A549 (cell line): Measurements from ENCODE around the gene LGI1. TPM values are rescaled to one million over a fixed set of nuclear protein-coding genes. Genes with fewer than 3 reads are reported as not detected.

ENCODE experiments used
- ATAC-seq, 2 experiments: fragments of 200-7000 bp in 1 of 2; fragments of >200 bp in 1 of 2; cut with Nextera tagmentation in 1 of 2; cut with Tn5 transposase in 1 of 2; 3 replicates each; pipeline versions ENCODE4 v1.8.0 to v1.9.1; 2018 to 2020; ENCODE audit warnings: mild to moderate bottlenecking in 1 of 2, moderate library complexity in 1 of 2
- CTCF ChIA-PET: fragments of 300-600 bp; sonication (Branson Sonifier 250); formaldehyde crosslinking; extraction: SDS; loops from one replicate; lab custom pipeline; 2021; ENCODE audit warnings: antibody characterized with exemption, inconsistent platforms; lab: Yijun Ruan, JAX
- POLR2A ChIA-PET: fragments of 350-600 bp; formaldehyde crosslinking; extraction: SDS; loops from one replicate; lab custom pipeline; 2021; ENCODE audit warnings: antibody characterized with exemption, inconsistent platforms; lab: Yijun Ruan, JAX
- DNase-seq, 2 experiments: peaks; one replicate each; pipeline versions ENCODE4 v3.0.0 to v3.0.0-alpha.2; 2011 to 2016; ENCODE audit warnings: low read depth in 1 of 2, low spot score in 1 of 2
- FAIRE-seq: peaks from 2 replicates; lab custom pipeline; 2011; peaks lifted over from hg19 to GRCh38; lab: Jason Lieb, UNC
- H3K27ac ChIP-seq, 2 experiments: fragments of >200 bp; sonication (Bioruptor Twin); formaldehyde crosslinking; 3 replicates each; pipeline ENCODE4 v1.5.1; 2016 to 2017
- H3K4me1 ChIP-seq: fragments of >200 bp; sonication (Bioruptor Twin); formaldehyde crosslinking; 3 replicates; pipeline ENCODE4 v1.6.1; 2016
- H3K4me2 ChIP-seq: fragments of >200 bp; sonication (Bioruptor Twin); formaldehyde crosslinking; 3 replicates; pipeline ENCODE4 v1.6.1; 2016
- H3K4me3 ChIP-seq: fragments of >200 bp; sonication (Bioruptor Twin); formaldehyde crosslinking; 3 replicates; pipeline ENCODE4 v1.5.1; 2016
- H3K9me3 ChIP-seq: fragments of >200 bp; sonication (Bioruptor Twin); formaldehyde crosslinking; 3 replicates; pipeline ENCODE4 v1.6.1; 2016
- CEBPB ChIP-seq, 2 experiments: fragments of >200 bp in 1 of 2; sonication (Bioruptor Twin) in 1 of 2; formaldehyde crosslinking in 1 of 2; IDR thresholded peaks; 2 replicates each; pipeline ENCODE4 v1.6.1; 2012 to 2016
- EP300 ChIP-seq, 2 experiments: fragments of >200 bp; sonication (Bioruptor Twin); formaldehyde crosslinking; IDR thresholded peaks; 2 replicates in 1 of 2; 3 replicates in 1 of 2; pipeline ENCODE4 v1.6.1; 2016 to 2017
- FOSB ChIP-seq: fragments of 250-450 bp; sonication (Bioruptor Pico); IDR thresholded peaks from 2 replicates; pipeline ENCODE4 v1.5.0; 2020; ENCODE audit warnings: mild to moderate bottlenecking, moderate library complexity
- FOSL2 ChIP-seq, 2 experiments: fragments of 450-650 bp in 1 of 2; fragments of >200 bp in 1 of 2; sonication (Bioruptor Twin) in 1 of 2; formaldehyde crosslinking; IDR thresholded peaks; 2 replicates each; pipeline versions ENCODE4 v1.5.0 to v1.6.1; 2016 to 2020; ENCODE audit warnings: mild to moderate bottlenecking in 1 of 2, moderate library complexity in 1 of 2
- FOXS1 ChIP-seq: fragments of 250-450 bp; sonication (Bioruptor Pico); IDR thresholded peaks from 2 replicates; pipeline ENCODE4 v1.5.0; 2020; ENCODE audit warnings: mild to moderate bottlenecking, moderate library complexity
- KDM5A ChIP-seq: fragments of 200-600 bp; sonication (generic); IDR thresholded peaks from 2 replicates; pipeline ENCODE4 v1.6.1; 2016; ENCODE audit warnings: antibody characterized with exemption, mild to moderate bottlenecking
- MAFK ChIP-seq: fragments of 450-650 bp; IDR thresholded peaks from 2 replicates; pipeline ENCODE4 v1.6.1; 2014; ENCODE audit not compliant: partially characterized antibody
- MAZ ChIP-seq: fragments of 150-350 bp; IDR thresholded peaks from 2 replicates; pipeline ENCODE4 v1.6.1; 2014; ENCODE audit warnings: antibody characterized with exemption, low read depth, low read length, borderline replicate concordance
- MYC ChIP-seq: IDR thresholded peaks from 2 replicates; pipeline ENCODE4 v1.6.1; 2012; ENCODE audit warnings: mild to moderate bottlenecking, inconsistent platforms, low read length, improper control_type of control experiment, borderline replicate concordance
- NPAS2 ChIP-seq: fragments of 250-450 bp; sonication (Bioruptor Pico); IDR thresholded peaks from 2 replicates; pipeline ENCODE4 v1.8.0; 2022; ENCODE audit warnings: mild to moderate bottlenecking, moderate library complexity, borderline replicate concordance
- NR3C1 ChIP-seq: fragments of >200 bp; sonication (Bioruptor Twin); formaldehyde crosslinking; IDR thresholded peaks from 3 replicates; pipeline ENCODE4 v1.6.1; 2017
- POLR2A ChIP-seq: IDR thresholded peaks from 2 replicates; pipeline ENCODE4 v1.6.1; 2012; ENCODE audit warnings: mild to moderate bottlenecking, low read length
- RNF2 ChIP-seq: fragments of 200-600 bp; sonication (generic); IDR thresholded peaks from 2 replicates; pipeline ENCODE4 v1.6.1; 2016; ENCODE audit warnings: low read depth, mild to moderate bottlenecking, antibody characterized with exemption, moderate library complexity, borderline replicate concordance
- SREBF2 ChIP-seq: fragments of 450-650 bp; IDR thresholded peaks from 2 replicates; pipeline ENCODE4 v1.6.1; 2014; ENCODE audit warnings: mild to moderate bottlenecking, moderate library complexity
- TFCP2L1 ChIP-seq: fragments of 250-450 bp; sonication (Bioruptor Pico); IDR thresholded peaks from 2 replicates; pipeline ENCODE4 v1.5.0; 2021; ENCODE audit warnings: mild to moderate bottlenecking
- TP53 ChIP-seq: fragments of 250-450 bp; sonication (Bioruptor Pico); IDR thresholded peaks from 2 replicates; pipeline ENCODE4 v1.5.0; 2021; ENCODE audit warnings: mild to moderate bottlenecking, moderate library complexity
- ZFP36 ChIP-seq: fragments of 450-650 bp; IDR thresholded peaks from 2 replicates; pipeline ENCODE4 v1.6.1; 2014; ENCODE audit warnings: borderline replicate concordance; ENCODE audit not compliant: partially characterized antibody
- ZSCAN20 ChIP-seq: fragments of 250-450 bp; sonication (Bioruptor Pico); IDR thresholded peaks from 2 replicates; pipeline ENCODE4 v1.8.0; 2022; ENCODE audit warnings: mild to moderate bottlenecking, moderate library complexity
- WGBS: methylation state at CpG from one replicate; pipeline ENCODE4 v1.1.6; 2017; ENCODE audit errors: missing lambda C conversion rate; 5-methylcytosine and 5-hydroxymethylcytosine counted together
- polyA plus RNA-seq, 4 experiments: library from polyadenylated mRNA; depleted of rRNA in 3 of 4; stranded (reverse); fragments of >200 nt; fragmentation: RNase III in 1 of 4; extraction: RNeasy Plus Mini Kit Qiagen cat#74134 plus additional on column Dnase treatment in 1 of 4; gene quantifications; 2 replicates in 3 of 4; 3 replicates in 1 of 4; pipeline ENCODE4 v1.2.3, GENCODE V29; 2011 to 2017
- TF ChIP-seq, protein P1 (sequence below): IDR thresholded peaks from 2 replicates; pipeline ENCODE4 v1.6.1; 2012
- TF ChIP-seq, protein P2 (sequence below): IDR thresholded peaks from 2 replicates; pipeline ENCODE4 v1.6.1; 2012; ENCODE audit warnings: low read depth, borderline replicate concordance
- TF ChIP-seq, protein P3 (sequence below): fragments of 150-350 bp; IDR thresholded peaks from 2 replicates; pipeline ENCODE4 v1.6.1; 2014; ENCODE audit warnings: low read depth, mild to moderate bottlenecking, low read length
- TF ChIP-seq, protein P4 (sequence below): fragments of >200 bp; sonication (Bioruptor Twin); formaldehyde crosslinking; IDR thresholded peaks from 3 replicates; pipeline ENCODE4 v1.5.1; 2016
- TF ChIP-seq, protein P5 (sequence below): fragments of >200 bp; sonication (Bioruptor Twin); formaldehyde crosslinking; IDR thresholded peaks from 2 replicates; pipeline ENCODE4 v1.6.1; 2016
- TF ChIP-seq, protein P6 (sequence below): fragments of 200-600 bp; sonication (generic); IDR thresholded peaks from 2 replicates; pipeline ENCODE4 v1.6.1; 2016; ENCODE audit warnings: antibody characterized with exemption, mild to moderate bottlenecking, moderate library complexity

The LGI1 gene
- polyA plus RNA-seq, 2 of the 4 experiments (the other 2 are of a cell fraction): not detected

DNA sequence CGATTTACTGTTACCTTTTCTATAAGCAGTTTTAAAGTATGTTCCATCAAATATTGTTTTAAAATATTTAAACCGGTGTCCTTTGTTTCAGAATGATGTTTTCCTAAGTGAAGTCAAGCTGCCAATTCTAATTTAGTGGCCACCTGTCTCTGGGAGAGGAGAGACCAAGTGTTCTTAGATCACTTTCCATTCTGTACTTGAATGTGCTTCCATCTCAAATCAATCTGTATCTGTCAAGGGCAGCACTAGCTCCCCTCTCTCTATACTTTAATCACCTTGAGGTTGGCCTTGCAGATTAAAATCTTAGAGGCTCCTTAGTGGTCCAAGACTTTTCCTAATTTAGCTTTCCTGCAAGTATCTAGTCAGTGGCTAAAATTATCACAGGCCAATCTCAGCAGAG lies 49.6 kb downstream of the LGI1 start:
- H3K4me3 ChIP-seq: no peak overlapping the region
- ChIA-PET POLR2A (no interaction called here), CTCF (interaction anchor here (1.0 to 8.9 kb wide), 3 partner anchors 7 to 51 kb away, joined by 5 to 65 read pairs (median 8); no protein-coding TSS in a partner anchor)
- no peak for TF ChIP-seq EP300 (IDR thresholded peaks at IDR 0.05)
- no peak for TF ChIP-seq MAFK
- TF ChIP-seq CEBPB (IDR thresholded peaks at IDR 0.05): no peak
- TF ChIP-seq FOSB: no peak
- TF ChIP-seq, protein P1, sequence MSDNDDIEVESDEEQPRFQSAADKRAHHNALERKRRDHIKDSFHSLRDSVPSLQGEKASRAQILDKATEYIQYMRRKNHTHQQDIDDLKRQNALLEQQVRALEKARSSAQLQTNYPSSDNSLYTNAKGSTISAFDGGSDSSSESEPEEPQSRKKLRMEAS: no peak
- TF ChIP-seq MAZ: no peak
- TF ChIP-seq ZSCAN20 (CRISPR knock-in tag): no peak
- TF ChIP-seq, protein P2, sequence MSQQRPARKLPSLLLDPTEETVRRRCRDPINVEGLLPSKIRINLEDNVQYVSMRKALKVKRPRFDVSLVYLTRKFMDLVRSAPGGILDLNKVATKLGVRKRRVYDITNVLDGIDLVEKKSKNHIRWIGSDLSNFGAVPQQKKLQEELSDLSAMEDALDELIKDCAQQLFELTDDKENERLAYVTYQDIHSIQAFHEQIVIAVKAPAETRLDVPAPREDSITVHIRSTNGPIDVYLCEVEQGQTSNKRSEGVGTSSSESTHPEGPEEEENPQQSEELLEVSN: no peak
- no peak for TF ChIP-seq POLR2A
- TF ChIP-seq ZFP36: no peak
- TF ChIP-seq NPAS2 (CRISPR knock-in tag): no peak
- TF ChIP-seq FOXS1 (CRISPR knock-in tag): no peak
- no peak for TF ChIP-seq TFCP2L1 (CRISPR knock-in tag)
- TF ChIP-seq, protein P3, sequence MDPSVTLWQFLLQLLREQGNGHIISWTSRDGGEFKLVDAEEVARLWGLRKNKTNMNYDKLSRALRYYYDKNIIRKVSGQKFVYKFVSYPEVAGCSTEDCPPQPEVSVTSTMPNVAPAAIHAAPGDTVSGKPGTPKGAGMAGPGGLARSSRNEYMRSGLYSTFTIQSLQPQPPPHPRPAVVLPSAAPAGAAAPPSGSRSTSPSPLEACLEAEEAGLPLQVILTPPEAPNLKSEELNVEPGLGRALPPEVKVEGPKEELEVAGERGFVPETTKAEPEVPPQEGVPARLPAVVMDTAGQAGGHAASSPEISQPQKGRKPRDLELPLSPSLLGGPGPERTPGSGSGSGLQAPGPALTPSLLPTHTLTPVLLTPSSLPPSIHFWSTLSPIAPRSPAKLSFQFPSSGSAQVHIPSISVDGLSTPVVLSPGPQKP: no peak
- TF ChIP-seq, protein P4, sequence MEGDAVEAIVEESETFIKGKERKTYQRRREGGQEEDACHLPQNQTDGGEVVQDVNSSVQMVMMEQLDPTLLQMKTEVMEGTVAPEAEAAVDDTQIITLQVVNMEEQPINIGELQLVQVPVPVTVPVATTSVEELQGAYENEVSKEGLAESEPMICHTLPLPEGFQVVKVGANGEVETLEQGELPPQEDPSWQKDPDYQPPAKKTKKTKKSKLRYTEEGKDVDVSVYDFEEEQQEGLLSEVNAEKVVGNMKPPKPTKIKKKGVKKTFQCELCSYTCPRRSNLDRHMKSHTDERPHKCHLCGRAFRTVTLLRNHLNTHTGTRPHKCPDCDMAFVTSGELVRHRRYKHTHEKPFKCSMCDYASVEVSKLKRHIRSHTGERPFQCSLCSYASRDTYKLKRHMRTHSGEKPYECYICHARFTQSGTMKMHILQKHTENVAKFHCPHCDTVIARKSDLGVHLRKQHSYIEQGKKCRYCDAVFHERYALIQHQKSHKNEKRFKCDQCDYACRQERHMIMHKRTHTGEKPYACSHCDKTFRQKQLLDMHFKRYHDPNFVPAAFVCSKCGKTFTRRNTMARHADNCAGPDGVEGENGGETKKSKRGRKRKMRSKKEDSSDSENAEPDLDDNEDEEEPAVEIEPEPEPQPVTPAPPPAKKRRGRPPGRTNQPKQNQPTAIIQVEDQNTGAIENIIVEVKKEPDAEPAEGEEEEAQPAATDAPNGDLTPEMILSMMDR: no peak
- no peak for TF ChIP-seq TP53
- TF ChIP-seq NR3C1: no peak
- no peak for TF ChIP-seq FOSL2 (IDR thresholded peaks at IDR 0.05)
- no peak for TF ChIP-seq FOSL2 (CRISPR knock-in tag; IDR thresholded peaks at IDR 0.05)
- no peak for TF ChIP-seq MYC
- TF ChIP-seq RNF2: no peak
- 25% methylated on average over 2 of the region's 2 CpGs for WGBS
- FAIRE-seq (no peak), DNase-seq (no peak), ATAC-seq (no peak)
- H3K4me1 ChIP-seq: no peaks in the 10 kb centered on the region
- H3K4me2 ChIP-seq: no peak overlapping the region
- H3K27ac ChIP-seq: no peak overlapping the region
- H3K9me3 ChIP-seq: no peaks in the 10 kb centered on the region

DNA sequence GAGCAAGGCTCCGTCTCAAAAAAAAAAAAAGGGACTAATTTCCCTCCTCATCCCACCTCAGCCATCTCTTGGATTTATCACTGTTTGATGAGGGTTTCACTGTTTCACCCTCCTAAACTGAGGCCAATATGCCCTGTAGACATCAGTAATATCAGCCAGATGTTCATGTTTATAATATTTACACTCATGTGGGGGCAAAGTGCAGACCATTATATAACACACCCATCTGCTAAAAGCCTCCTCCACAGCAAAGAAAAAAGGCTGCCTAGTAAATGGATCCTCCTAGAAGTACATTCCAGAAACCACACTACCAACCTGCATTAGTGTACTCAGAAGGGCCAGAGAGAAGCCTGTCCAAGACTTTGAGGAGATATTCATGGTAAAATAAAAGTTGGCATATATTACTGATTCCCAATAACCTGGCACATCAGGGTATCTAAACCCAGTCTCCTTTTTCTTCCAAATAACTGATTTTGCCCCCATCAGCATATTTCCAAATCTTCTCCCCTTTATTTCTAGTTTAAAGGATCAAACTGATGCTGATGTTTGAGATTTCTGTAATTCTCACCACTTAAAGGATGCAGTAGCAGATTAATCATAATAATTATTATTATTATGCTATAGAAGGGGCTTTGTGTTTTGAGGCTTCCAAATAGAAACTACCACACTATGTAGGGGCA lies 55.1 kb downstream of the LGI1 start:
- Histone ChIP-seq H3K9me3 (no peaks in the 10 kb centered on the region), H3K4me2 (no peak overlapping the region), H3K4me1 (peaks cover 8% of the 10 kb centered on the region), H3K4me3 (no peak overlapping the region)
- ChIA-PET POLR2A (interaction anchor here (0.6 kb wide), 1 partner anchor 124 kb away, joined by 10 read pairs; no protein-coding TSS in a partner anchor), CTCF (interaction anchor here (0.7 to 4.4 kb wide), 8 partner anchors 9 to 1787 kb away, joined by 3 to 65 read pairs (median 4); no protein-coding TSS in a partner anchor)
- DNase-seq (no peak), ATAC-seq (no peak), FAIRE-seq (no peak)
- 95% methylated on average over 1 of the region's 1 CpG for WGBS
- TF ChIP-seq MAFK: peak; percentile 69
- no peak for TF ChIP-seq KDM5A
- TF ChIP-seq, protein P5, sequence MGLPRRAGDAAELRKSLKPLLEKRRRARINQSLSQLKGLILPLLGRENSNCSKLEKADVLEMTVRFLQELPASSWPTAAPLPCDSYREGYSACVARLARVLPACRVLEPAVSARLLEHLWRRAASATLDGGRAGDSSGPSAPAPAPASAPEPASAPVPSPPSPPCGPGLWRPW: no peak
- TF ChIP-seq SREBF2: no peak
- TF ChIP-seq, protein P6, sequence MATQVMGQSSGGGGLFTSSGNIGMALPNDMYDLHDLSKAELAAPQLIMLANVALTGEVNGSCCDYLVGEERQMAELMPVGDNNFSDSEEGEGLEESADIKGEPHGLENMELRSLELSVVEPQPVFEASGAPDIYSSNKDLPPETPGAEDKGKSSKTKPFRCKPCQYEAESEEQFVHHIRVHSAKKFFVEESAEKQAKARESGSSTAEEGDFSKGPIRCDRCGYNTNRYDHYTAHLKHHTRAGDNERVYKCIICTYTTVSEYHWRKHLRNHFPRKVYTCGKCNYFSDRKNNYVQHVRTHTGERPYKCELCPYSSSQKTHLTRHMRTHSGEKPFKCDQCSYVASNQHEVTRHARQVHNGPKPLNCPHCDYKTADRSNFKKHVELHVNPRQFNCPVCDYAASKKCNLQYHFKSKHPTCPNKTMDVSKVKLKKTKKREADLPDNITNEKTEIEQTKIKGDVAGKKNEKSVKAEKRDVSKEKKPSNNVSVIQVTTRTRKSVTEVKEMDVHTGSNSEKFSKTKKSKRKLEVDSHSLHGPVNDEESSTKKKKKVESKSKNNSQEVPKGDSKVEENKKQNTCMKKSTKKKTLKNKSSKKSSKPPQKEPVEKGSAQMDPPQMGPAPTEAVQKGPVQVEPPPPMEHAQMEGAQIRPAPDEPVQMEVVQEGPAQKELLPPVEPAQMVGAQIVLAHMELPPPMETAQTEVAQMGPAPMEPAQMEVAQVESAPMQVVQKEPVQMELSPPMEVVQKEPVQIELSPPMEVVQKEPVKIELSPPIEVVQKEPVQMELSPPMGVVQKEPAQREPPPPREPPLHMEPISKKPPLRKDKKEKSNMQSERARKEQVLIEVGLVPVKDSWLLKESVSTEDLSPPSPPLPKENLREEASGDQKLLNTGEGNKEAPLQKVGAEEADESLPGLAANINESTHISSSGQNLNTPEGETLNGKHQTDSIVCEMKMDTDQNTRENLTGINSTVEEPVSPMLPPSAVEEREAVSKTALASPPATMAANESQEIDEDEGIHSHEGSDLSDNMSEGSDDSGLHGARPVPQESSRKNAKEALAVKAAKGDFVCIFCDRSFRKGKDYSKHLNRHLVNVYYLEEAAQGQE: no peak
- TF ChIP-seq, all 56 proteins: peak for 1
- no peak overlapping the region for H3K27ac ChIP-seq
